Measurements from ENCODE around the gene SNAI3. TPM values are rescaled to one million over a fixed set of nuclear protein-coding genes. Genes with fewer than 3 reads are reported as not detected.

The SNAI3 gene
- total RNA-seq, 1 experiment from 2014 or later: 2.2 TPM

DNA sequence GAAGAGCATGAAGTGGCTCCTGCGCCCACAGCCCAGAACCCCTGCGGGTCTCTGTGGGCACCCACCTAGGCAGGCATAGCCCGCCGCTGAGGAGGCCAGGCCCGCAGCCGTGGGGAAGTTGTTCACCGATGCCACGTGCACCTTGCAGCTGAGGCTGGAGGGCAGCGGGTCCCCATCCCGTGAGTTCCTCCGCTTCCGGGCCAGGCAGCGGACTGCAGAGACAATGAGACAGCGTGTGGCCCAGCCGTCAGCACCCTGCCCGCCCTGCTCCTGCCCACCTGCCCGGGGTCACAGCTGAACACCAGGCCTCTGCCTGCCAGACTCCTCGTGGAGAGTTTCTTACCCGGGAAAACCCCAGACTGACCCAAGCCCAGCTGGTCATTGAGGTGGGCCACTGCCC lies 28.9 kb downstream of the SNAI3 start:
- ChIA-PET POLR2A (no interaction called here), CTCF (no interaction called here), RAD21 (ENCODE audit: low non-redundant PET in 1 of 2, low total read pairs in 2 of 2, uncharacterized antibody in 2 of 2, unreplicated experiment in 2 of 2) (no interaction called here)
- BruUV-seq (replicated peaks): no TSS peak
- Histone ChIP-seq H3K4me3 (replicated peaks in 1 of 2; ENCODE audit: low read depth in 1 of 2, low read length in 2 of 2) (no peak overlapping the region), H2AFZ (ENCODE audit: low read depth, low read length, poor library complexity, severe bottlenecking) (no peak overlapping the region), H3K9ac (ENCODE audit: low read length) (no peak overlapping the region), H3K27me3 (ENCODE audit: insufficient read depth, low read length) (no peaks in the 10 kb centered on the region), H4K20me1 (ENCODE audit: insufficient read depth) (no peaks in the 10 kb centered on the region), H3K9me3 (ENCODE audit: control insufficient read depth in 1 of 2, insufficient read depth in 1 of 2, low read depth in 1 of 2, low read length in 2 of 2) (no peaks in the 10 kb centered on the region), H3K27ac (ENCODE audit: low read depth, low read length) (no peak overlapping the region), H3K4me2 (ENCODE audit: low read length) (no peak overlapping the region), H3K4me1 (ENCODE audit: control insufficient read depth in 1 of 2, insufficient read depth in 2 of 2, low read length in 2 of 2) (peaks cover under 1 to 7% of the 10 kb centered on the region in 2 experiments; a peak in 3 of 4 replicates), H3K79me2 (ENCODE audit: insufficient read depth, low read length) (peaks cover 25% of the 10 kb centered on the region), H3K9me2 (ENCODE audit: insufficient read depth) (no peaks in the 10 kb centered on the region), H3K36me3 (ENCODE audit: control insufficient read depth in 1 of 2, insufficient read depth in 2 of 2, low read length in 2 of 2) (peaks cover 4 to 6% of the 10 kb centered on the region in 2 experiments; a peak in 2 of 4 replicates)
- TF ChIP-seq, protein P1, sequence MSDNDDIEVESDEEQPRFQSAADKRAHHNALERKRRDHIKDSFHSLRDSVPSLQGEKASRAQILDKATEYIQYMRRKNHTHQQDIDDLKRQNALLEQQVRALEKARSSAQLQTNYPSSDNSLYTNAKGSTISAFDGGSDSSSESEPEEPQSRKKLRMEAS (IDR thresholded peaks at IDR 0.05): no peak
- TF ChIP-seq ELF1 (IDR thresholded peaks at IDR 0.05; ENCODE audit: borderline replicate concordance, low read depth): no peak
- TF ChIP-seq POLR2A (IDR thresholded peaks at IDR 0.05; ENCODE audit: borderline replicate concordance, extremely low read depth, insufficient read depth, insufficient read length): no peak
- TF ChIP-seq YY1 (IDR thresholded peaks at IDR 0.05; ENCODE audit: extremely low read depth, insufficient replicate concordance, low read depth, low read length): no peak
- TF ChIP-seq REST (IDR thresholded peaks at IDR 0.05; ENCODE audit: low read depth): no peak
- TF ChIP-seq FOSL1 (IDR thresholded peaks at IDR 0.05; ENCODE audit: low read depth): no peak
- TF ChIP-seq EZH2phosphoT487 (IDR thresholded peaks at IDR 0.05; ENCODE audit: borderline replicate concordance): no peak
- TF ChIP-seq, protein P2, sequence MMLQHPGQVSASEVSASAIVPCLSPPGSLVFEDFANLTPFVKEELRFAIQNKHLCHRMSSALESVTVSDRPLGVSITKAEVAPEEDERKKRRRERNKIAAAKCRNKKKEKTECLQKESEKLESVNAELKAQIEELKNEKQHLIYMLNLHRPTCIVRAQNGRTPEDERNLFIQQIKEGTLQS (IDR thresholded peaks at IDR 0.05): no peak
- no peak for TF ChIP-seq SP1 (IDR thresholded peaks at IDR 0.05; ENCODE audit: low read depth)
- no peak for TF ChIP-seq EGR1 (IDR thresholded peaks at IDR 0.05; ENCODE audit: low read depth)
- no peak for TF ChIP-seq SIN3A (IDR thresholded peaks at IDR 0.05; ENCODE audit: low read depth)
- no peak for TF ChIP-seq JUND (IDR thresholded peaks at IDR 0.05)
- no peak for TF ChIP-seq CEBPB (IDR thresholded peaks at IDR 0.05; ENCODE audit: low read depth)
- TF ChIP-seq, protein P3, sequence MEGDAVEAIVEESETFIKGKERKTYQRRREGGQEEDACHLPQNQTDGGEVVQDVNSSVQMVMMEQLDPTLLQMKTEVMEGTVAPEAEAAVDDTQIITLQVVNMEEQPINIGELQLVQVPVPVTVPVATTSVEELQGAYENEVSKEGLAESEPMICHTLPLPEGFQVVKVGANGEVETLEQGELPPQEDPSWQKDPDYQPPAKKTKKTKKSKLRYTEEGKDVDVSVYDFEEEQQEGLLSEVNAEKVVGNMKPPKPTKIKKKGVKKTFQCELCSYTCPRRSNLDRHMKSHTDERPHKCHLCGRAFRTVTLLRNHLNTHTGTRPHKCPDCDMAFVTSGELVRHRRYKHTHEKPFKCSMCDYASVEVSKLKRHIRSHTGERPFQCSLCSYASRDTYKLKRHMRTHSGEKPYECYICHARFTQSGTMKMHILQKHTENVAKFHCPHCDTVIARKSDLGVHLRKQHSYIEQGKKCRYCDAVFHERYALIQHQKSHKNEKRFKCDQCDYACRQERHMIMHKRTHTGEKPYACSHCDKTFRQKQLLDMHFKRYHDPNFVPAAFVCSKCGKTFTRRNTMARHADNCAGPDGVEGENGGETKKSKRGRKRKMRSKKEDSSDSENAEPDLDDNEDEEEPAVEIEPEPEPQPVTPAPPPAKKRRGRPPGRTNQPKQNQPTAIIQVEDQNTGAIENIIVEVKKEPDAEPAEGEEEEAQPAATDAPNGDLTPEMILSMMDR (IDR thresholded peaks at IDR 0.05 in 2 of 3, conservative IDR thresholded peaks at IDR 0.05 in 1 of 3; ENCODE audit: borderline replicate concordance in 1 of 3, insufficient read depth in 1 of 3, low read depth in 2 of 3, low read length in 2 of 3): no peak
- no peak for TF ChIP-seq EZH2 (IDR thresholded peaks at IDR 0.05)
- no peak for TF ChIP-seq CBX3 (IDR thresholded peaks at IDR 0.05; ENCODE audit: low read depth)
- TF ChIP-seq ZFX (IDR thresholded peaks at IDR 0.05): no peak
- TF ChIP-seq, protein P4, sequence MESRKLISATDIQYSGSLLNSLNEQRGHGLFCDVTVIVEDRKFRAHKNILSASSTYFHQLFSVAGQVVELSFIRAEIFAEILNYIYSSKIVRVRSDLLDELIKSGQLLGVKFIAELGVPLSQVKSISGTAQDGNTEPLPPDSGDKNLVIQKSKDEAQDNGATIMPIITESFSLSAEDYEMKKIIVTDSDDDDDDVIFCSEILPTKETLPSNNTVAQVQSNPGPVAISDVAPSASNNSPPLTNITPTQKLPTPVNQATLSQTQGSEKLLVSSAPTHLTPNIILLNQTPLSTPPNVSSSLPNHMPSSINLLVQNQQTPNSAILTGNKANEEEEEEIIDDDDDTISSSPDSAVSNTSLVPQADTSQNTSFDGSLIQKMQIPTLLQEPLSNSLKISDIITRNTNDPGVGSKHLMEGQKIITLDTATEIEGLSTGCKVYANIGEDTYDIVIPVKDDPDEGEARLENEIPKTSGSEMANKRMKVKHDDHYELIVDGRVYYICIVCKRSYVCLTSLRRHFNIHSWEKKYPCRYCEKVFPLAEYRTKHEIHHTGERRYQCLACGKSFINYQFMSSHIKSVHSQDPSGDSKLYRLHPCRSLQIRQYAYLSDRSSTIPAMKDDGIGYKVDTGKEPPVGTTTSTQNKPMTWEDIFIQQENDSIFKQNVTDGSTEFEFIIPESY (IDR thresholded peaks at IDR 0.05; ENCODE audit: extremely low read depth, insufficient replicate concordance, low read length): no peak
- no peak for TF ChIP-seq RAD21 (IDR thresholded peaks at IDR 0.05; ENCODE audit: low read depth)
- DNase-seq (ENCODE audit: low read depth, low spot score): no peak
- intact Hi-C loops (cut with micrococcal nuclease): no loop called here
- no peak for ATAC-seq
